ENCODE data around the gene AMT. TPM values are rescaled to one million over a fixed set of nuclear protein-coding genes. Genes with fewer than 3 reads are reported as not detected.

Gene AMT
- total RNA-seq, 4 donors from 2014 or later: 13.5 to 58.3 (median 20.3) TPM

- Histone ChIP-seq H3K36me3 (no peaks in the 10 kb centered on the region), H3K27ac (no peak overlapping the region), H3K9me3 (no peaks in the 10 kb centered on the region), H3K4me1 (no peaks in the 10 kb centered on the region), H3K4me3 (no peak overlapping the region), H3K27me3 (no peaks in the 10 kb centered on the region)
- DNase-seq: no peak
- in situ Hi-C loops (cut with MboI; ENCODE audit: low pct_ligation_motif_present in 1 of 4, low pct_unique_long_range_greater_than_20kb in 1 of 4, low sequenced_read_pairs in 3 of 4): no loop called here
- 82% methylated on average over 3 of the region's 3 CpGs; no CpG with 5 or more reads in 1 of the 2 donors for WGBS, 2 donors (ENCODE audit: low coverage in 1 of 2)
- intact Hi-C loops (cut with DNase I; ENCODE audit: low total_unique reads): loop anchor here (10.0 kb wide), 1 partner anchor 290 kb away; the partner anchor contains the start of gene CCDC71
- TF ChIP-seq CTCF (IDR thresholded peaks at IDR 0.05): no peak
- no peak for TF ChIP-seq POLR2A (IDR thresholded peaks at IDR 0.05)
- no peak for TF ChIP-seq POLR2AphosphoS5 (IDR thresholded peaks at IDR 0.05)
These were observed 32.8 kb upstream of the AMT start for GRCh38 chr3:49454898-49455681.

GRCh38 chr3:49454458-49454857 lies 32.2 kb upstream of the AMT start:
- no peak for DNase-seq
- H3K27ac ChIP-seq: no peak overlapping the region
- WGBS, 2 donors (ENCODE audit: low coverage in 1 of 2): 92% methylated on average over 2 of the region's 2 CpGs; no CpG with 5 or more reads in 1 of the 2 donors
- H3K4me3 ChIP-seq: no peak overlapping the region
- H3K36me3 ChIP-seq: no peaks in the 10 kb centered on the region
- TF ChIP-seq POLR2A (IDR thresholded peaks at IDR 0.05): no peak
- TF ChIP-seq POLR2AphosphoS5 (IDR thresholded peaks at IDR 0.05): no peak
- no peak for TF ChIP-seq EP300 (IDR thresholded peaks at IDR 0.05; ENCODE audit: low read depth)
- TF ChIP-seq CTCF (IDR thresholded peaks at IDR 0.05): peak in 1 of 5 experiments; percentile 7
- in situ Hi-C loops (cut with MboI; ENCODE audit: low pct_ligation_motif_present in 1 of 4, low pct_unique_long_range_greater_than_20kb in 1 of 4, low sequenced_read_pairs in 3 of 4): no loop called here
- intact Hi-C loops (cut with DNase I; ENCODE audit: low total_unique reads): loop anchor here (10.0 kb wide), 1 partner anchor 290 kb away; the partner anchor contains the start of gene CCDC71
- no peaks in the 10 kb centered on the region for H3K27me3 ChIP-seq
- no peaks in the 10 kb centered on the region for H3K9me3 ChIP-seq
- H3K4me1 ChIP-seq: no peaks in the 10 kb centered on the region

GRCh38 chr3:49453621-49454020 lies 31.3 kb upstream of the AMT start:
- no peak for TF ChIP-seq POLR2A (IDR thresholded peaks at IDR 0.05)
- no peak for TF ChIP-seq POLR2AphosphoS5 (IDR thresholded peaks at IDR 0.05)
- TF ChIP-seq EP300 (IDR thresholded peaks at IDR 0.05; ENCODE audit: low read depth): no peak
- no peak for TF ChIP-seq CTCF (IDR thresholded peaks at IDR 0.05)

GRCh38 chr3:49445391-49445790 lies 23.1 kb upstream of the AMT start:
- no peak for TF ChIP-seq POLR2A (IDR thresholded peaks at IDR 0.05)
- TF ChIP-seq POLR2AphosphoS5 (IDR thresholded peaks at IDR 0.05): no peak
- TF ChIP-seq EP300 (IDR thresholded peaks at IDR 0.05; ENCODE audit: low read depth): no peak
- no peak for TF ChIP-seq CTCF (IDR thresholded peaks at IDR 0.05)
- peaks cover 0 to 17% (median 2%) of the 10 kb centered on the region in 4 donors for H3K4me1 ChIP-seq
- no peak overlapping the region for H3K27ac ChIP-seq
- H3K27me3 ChIP-seq: no peaks in the 10 kb centered on the region
- DNase-seq: no peak
- 92 to 100% methylated on average over 2 to 5 of the region's 5 CpGs for WGBS, 2 donors (ENCODE audit: low coverage in 1 of 2)
- intact Hi-C loops (cut with DNase I; ENCODE audit: low total_unique reads): loop anchor here (10.0 kb wide), 1 partner anchor 101 kb away; the partner anchor contains the start of gene USP4
- in situ Hi-C loops (cut with MboI; ENCODE audit: low pct_ligation_motif_present in 1 of 4, low pct_unique_long_range_greater_than_20kb in 1 of 4, low sequenced_read_pairs in 3 of 4): loop anchor here (10.0 to 25.0 kb wide), 4 partner anchors 101 to 283 kb away; partner anchors contain the start of genes USP4 (in 4 of the 4), CCDC71 (in 3 of the 4) and KLHDC8B (in 2 of the 4)
- H3K4me3 ChIP-seq: no peak overlapping the region
- no peaks in the 10 kb centered on the region for H3K36me3 ChIP-seq
- H3K9me3 ChIP-seq: no peaks in the 10 kb centered on the region

More at GRCh38 chr3:49453621-49454020, 31.3 kb upstream of the AMT start:
- H3K4me1 ChIP-seq: peaks cover 0 to 4% (median 0%) of the 10 kb centered on the region in 4 donors
- intact Hi-C loops (cut with DNase I; ENCODE audit: low total_unique reads): loop anchor here (10.0 kb wide), 1 partner anchor 289 kb away; the partner anchor contains the start of gene CCDC71
- H3K27me3 ChIP-seq: no peaks in the 10 kb centered on the region
- H3K36me3 ChIP-seq: no peaks in the 10 kb centered on the region
- no peak for DNase-seq
- no peak overlapping the region for H3K4me3 ChIP-seq
- 93 to 100% methylated on average over 4 of the region's 4 CpGs for WGBS, 2 donors (ENCODE audit: low coverage in 1 of 2)
- in situ Hi-C loops (cut with MboI; ENCODE audit: low pct_ligation_motif_present in 1 of 4, low pct_unique_long_range_greater_than_20kb in 1 of 4, low sequenced_read_pairs in 3 of 4): no loop called here
- H3K9me3 ChIP-seq: no peaks in the 10 kb centered on the region
- no peak overlapping the region for H3K27ac ChIP-seq

Measured in transverse colon (tissue), 4 donors.